ENCODE data around the gene TNFRSF1B.

DNA sequence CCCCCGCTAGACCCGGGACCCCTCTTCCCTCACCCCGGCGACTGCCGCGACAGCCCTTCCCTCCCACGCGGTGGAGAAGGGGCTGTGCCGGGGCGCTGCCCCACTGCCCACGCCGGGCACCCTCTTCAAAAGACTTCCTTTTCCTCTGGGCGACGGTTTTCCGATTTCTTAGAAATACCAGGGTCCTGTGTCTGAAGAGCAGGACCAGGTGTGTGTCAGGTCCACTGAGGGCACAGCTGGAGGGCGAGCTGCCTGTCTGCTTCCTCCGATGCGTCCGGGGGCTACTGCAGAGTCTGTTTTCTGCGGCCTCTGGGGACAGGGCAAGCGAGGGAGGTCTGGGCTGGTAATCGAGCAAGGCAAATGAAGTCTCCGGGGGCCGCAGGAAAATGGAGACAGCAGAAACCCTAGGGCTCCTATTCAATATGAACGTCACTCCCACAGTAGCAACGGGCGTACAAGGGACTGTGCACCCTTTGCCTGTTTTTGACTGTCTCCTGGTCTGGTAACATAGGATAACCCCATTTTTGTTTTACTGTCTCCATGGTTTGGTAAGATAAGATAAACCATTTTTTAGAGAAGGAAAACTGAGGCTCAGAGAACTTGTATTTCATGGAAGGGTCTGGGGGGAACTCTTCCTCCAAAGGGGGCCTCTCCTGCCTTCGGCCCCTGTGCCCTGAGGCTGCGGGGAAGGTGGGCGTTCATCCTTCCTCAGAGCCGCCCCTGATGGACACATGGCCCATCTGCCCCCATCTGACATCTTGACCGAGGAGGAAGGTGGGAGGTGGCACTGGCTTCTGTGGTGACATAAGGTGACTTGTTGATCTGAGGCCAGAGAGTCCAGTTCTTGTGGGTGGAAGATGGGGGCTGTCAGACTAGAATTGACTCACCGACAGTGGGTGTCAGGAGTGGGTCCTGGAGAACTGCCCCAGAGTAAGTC is 970 bp downstream of the TNFRSF1B start:
- TF ChIP-seq POLR2A (IDR thresholded peaks at IDR 0.05), result no peak
- no peak for TF ChIP-seq CTCF (IDR thresholded peaks at IDR 0.05)
